PC-9 (cell line): ENCODE data around the gene MTHFD1L. TPM values are rescaled to one million over a fixed set of nuclear protein-coding genes. Genes with fewer than 3 reads are reported as not detected.

Experiments
- BruUV-seq: library from RNA; stranded (reverse); fragments of 400-500 nt; replicated peaks from 2 replicates; lab custom pipeline; 2021; lab: Mats Ljungman, UMichigan
- CTCF ChIA-PET: fragments of 300-600 bp; sonication (Branson Sonifier 250); formaldehyde crosslinking; loops from one replicate; lab custom pipeline; 2022; ENCODE audit warnings: antibody characterized with exemption; lab: Charles Lee
- POLR2A ChIA-PET: fragments of 300-600 bp; sonication (Branson Sonifier 250); formaldehyde crosslinking; loops from one replicate; lab custom pipeline; 2022; ENCODE audit warnings: antibody characterized with exemption; ENCODE audit not compliant: unreplicated experiment; lab: Charles Lee
- DNase-seq, 2 experiments: peaks; one replicate each; pipeline versions ENCODE4 v3.0.0 to v3.0.0-alpha.2; 2015 to 2022; ENCODE audit warnings: mixed read lengths in 1 of 2
- H2AFZ ChIP-seq: fragments of 200-600 bp; sonication (generic); 2 replicates; pipeline ENCODE4 v1.8.1; 2017; ENCODE audit warnings: antibody characterized with exemption
- H3F3A ChIP-seq: fragments of 200-600 bp; sonication (generic); 2 replicates; pipeline ENCODE4 v1.8.1; 2017; ENCODE audit warnings: antibody characterized with exemption, mild to moderate bottlenecking, low read depth; ENCODE audit not compliant: insufficient read depth
- H3K27ac ChIP-seq: fragments of 200-600 bp; sonication (generic); 2 replicates; pipeline ENCODE4 v1.6.1; 2016; ENCODE audit warnings: mixed run types
- H3K27me3 ChIP-seq: fragments of 200-600 bp; sonication (generic); 2 replicates; pipeline ENCODE4 v1.6.1; 2016; ENCODE audit warnings: low read depth, mixed run types; ENCODE audit not compliant: insufficient read depth
- H3K36me3 ChIP-seq: fragments of 200-600 bp; sonication (generic); 2 replicates; pipeline ENCODE4 v1.6.1; 2016; ENCODE audit warnings: low read depth, mixed run types
- H3K4me1 ChIP-seq: fragments of 200-600 bp; sonication (generic); replicated peaks from 2 replicates; pipeline ENCODE4 v1.6.1; 2016; ENCODE audit warnings: mixed run types; ENCODE audit not compliant: insufficient read depth
- H3K4me2 ChIP-seq: fragments of 200-600 bp; sonication (generic); 2 replicates; pipeline ENCODE4 v1.6.1; 2017; ENCODE audit warnings: mixed run types
- H3K4me3 ChIP-seq: fragments of 200-600 bp; sonication (generic); 2 replicates; pipeline ENCODE4 v1.6.1; 2016; ENCODE audit warnings: mixed run types
- H3K79me2 ChIP-seq: fragments of 200-600 bp; sonication (generic); 2 replicates; pipeline ENCODE4 v1.6.1; 2017; ENCODE audit warnings: low read depth, mixed run types
- H3K9me2 ChIP-seq: fragments of 200-600 bp; sonication (generic); 2 replicates; pipeline ENCODE4 v1.8.1; 2017; ENCODE audit warnings: mild to moderate bottlenecking; ENCODE audit not compliant: insufficient read depth
- H3K9me3 ChIP-seq: fragments of 200-600 bp; sonication (generic); 2 replicates; pipeline ENCODE4 v1.8.1; 2016; ENCODE audit warnings: low read depth; ENCODE audit not compliant: insufficient read depth
- H4K20me1 ChIP-seq: fragments of 200-600 bp; sonication (generic); 2 replicates; pipeline ENCODE4 v1.8.1; 2017; ENCODE audit not compliant: insufficient read depth
- EZH2 ChIP-seq: fragments of 200-600 bp; sonication (generic); IDR thresholded peaks from 2 replicates; pipeline ENCODE4 v1.8.0; 2017; ENCODE audit warnings: antibody characterized with exemption, low read depth
- intact Hi-C: fragments of 100-400 bp; cut with micrococcal nuclease; formaldehyde crosslinking; loops from one replicate; pipeline ENCODE4 v1.10.0; 2022; ENCODE audit not compliant: unreplicated experiment
- total RNA-seq: library from RNA; stranded (reverse); gene quantifications from 2 replicates; pipeline ENCODE4 v1.2.3, GENCODE V29; 2021
- TF ChIP-seq, protein P1 (sequence below): fragments of 200-600 bp; sonication (generic); conservative IDR thresholded peaks from 2 replicates; pipeline ENCODE4 v1.6.1; 2017; ENCODE audit warnings: mixed run types, antibody characterized with exemption, mild to moderate bottlenecking, moderate library complexity

The MTHFD1L gene
- total RNA-seq, 1 experiment from 2014 or later: 53.3 TPM

DNA sequence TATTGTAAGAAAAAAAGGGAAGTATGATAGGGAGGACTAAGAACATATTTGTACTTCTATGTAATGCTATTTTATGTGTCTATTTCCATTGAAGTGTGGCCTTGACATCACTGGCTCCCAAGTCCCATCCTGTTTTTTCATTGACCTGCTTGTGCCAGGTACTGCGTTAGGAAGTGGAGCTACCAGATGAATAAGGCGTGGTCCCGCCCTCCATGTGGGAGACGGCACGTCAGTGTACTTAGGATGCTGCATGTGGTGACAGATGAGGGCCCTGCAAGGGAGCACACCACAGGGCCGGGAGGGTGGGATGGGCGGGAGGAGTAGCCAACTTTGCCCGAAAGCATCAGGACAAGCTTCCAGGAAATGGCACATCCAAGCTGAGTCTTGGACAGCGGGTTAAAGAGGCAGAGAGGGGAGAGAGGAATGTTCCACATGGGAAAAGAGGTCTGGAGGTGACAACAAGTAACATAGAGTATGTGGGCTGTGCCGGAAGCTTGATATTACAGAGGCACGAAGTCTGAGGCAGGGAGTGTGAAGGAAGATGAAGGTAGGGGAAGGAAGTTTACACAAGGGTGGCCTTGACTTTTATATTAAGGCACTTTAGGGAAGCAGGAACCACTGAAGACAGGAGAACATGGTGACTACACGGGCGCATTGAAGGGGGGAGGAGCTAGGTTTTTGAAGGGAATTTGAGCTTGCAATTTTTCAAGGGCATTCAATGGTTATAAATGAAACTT lies 140.6 kb downstream of the MTHFD1L start:
- no TSS peak for BruUV-seq
- Histone ChIP-seq H3F3A (peaks cover 18% of the 10 kb centered on the region), H3K36me3 (peaks cover 20% of the 10 kb centered on the region), H3K9me3 (no peaks in the 10 kb centered on the region), H3K4me1 (peaks cover 25% of the 10 kb centered on the region), H4K20me1 (0 out of 2 replicates have a peak, but pooled peaks cover 3% of the 10 kb centered on the region), H3K4me3 (no peak overlapping the region), H3K9me2 (no peaks in the 10 kb centered on the region), H3K27me3 (no peaks in the 10 kb centered on the region), H3K79me2 (peaks cover 7% of the 10 kb centered on the region), H2AFZ (no peak overlapping the region), H3K4me2 (no peak overlapping the region), H3K27ac (no peak overlapping the region)
- DNase-seq: no peak
- CTCF ChIA-PET: no interaction called here
- intact Hi-C loops: loop anchor here (10.0 kb wide), 1 partner anchor 191 kb away; no protein-coding TSS in a partner anchor
- no peak for TF ChIP-seq EZH2
- TF ChIP-seq, protein P1, sequence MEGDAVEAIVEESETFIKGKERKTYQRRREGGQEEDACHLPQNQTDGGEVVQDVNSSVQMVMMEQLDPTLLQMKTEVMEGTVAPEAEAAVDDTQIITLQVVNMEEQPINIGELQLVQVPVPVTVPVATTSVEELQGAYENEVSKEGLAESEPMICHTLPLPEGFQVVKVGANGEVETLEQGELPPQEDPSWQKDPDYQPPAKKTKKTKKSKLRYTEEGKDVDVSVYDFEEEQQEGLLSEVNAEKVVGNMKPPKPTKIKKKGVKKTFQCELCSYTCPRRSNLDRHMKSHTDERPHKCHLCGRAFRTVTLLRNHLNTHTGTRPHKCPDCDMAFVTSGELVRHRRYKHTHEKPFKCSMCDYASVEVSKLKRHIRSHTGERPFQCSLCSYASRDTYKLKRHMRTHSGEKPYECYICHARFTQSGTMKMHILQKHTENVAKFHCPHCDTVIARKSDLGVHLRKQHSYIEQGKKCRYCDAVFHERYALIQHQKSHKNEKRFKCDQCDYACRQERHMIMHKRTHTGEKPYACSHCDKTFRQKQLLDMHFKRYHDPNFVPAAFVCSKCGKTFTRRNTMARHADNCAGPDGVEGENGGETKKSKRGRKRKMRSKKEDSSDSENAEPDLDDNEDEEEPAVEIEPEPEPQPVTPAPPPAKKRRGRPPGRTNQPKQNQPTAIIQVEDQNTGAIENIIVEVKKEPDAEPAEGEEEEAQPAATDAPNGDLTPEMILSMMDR: no peak
- POLR2A ChIA-PET: no interaction called here

DNA sequence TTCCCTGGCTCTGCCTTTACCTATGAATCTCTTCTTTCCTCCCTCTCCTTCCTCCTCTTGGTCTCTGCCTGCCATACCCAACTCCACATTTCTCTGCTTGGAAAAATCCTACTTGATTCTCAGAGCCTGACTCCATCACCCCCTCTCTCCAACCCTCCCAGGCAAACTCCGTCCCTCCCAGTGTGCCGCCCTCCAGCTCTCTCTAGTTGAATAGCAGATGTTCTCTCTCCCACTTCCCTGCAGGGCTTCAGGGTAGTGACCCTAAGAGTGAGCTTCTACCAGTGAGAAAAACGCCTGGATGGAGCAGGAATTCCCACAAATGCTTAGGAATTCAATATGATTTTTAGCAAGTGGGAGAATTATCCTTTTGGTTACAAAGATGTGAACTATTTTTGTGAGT lies 141.6 kb downstream of the MTHFD1L start:
- CTCF ChIA-PET: no interaction called here
- intact Hi-C loops: loop anchor here (10.0 kb wide), 1 partner anchor 192 kb away; no protein-coding TSS in a partner anchor
- Histone ChIP-seq H3K9me2 (no peaks in the 10 kb centered on the region), H3K79me2 (peaks cover 7% of the 10 kb centered on the region), H3K4me3 (no peak overlapping the region), H3K9me3 (no peaks in the 10 kb centered on the region), H4K20me1 (0 out of 2 replicates have a peak, but pooled peaks cover 3% of the 10 kb centered on the region), H3F3A (peaks cover 20% of the 10 kb centered on the region), H3K4me2 (no peak overlapping the region), H3K27ac (no peak overlapping the region), H3K27me3 (no peaks in the 10 kb centered on the region), H3K4me1 (peaks cover 25% of the 10 kb centered on the region), H3K36me3 (peaks cover 23% of the 10 kb centered on the region), H2AFZ (no peak overlapping the region)
- TF ChIP-seq, protein P1: no peak
- TF ChIP-seq EZH2: no peak
- no peak for DNase-seq
- POLR2A ChIA-PET: no interaction called here
- no TSS peak for BruUV-seq

DNA sequence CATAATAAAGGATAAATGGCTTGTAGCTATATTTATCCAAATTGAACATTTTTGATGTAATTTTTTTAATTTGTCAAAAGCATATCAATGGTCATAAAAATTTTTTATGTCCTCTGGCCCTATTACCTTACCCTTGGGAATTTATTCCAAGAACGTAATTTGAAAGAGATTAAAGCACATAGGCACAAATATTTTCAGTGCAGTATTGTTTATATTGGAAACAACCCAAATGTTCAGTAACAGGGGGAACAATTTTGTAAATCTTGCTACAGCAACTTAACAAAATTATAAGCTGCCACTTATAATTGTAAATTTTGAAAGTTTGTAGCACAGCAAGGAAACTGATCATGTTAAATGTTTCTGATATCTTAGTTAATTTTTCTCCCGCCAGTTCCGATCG lies 142.4 kb downstream of the MTHFD1L start:
- Histone ChIP-seq H3K4me2 (no peak overlapping the region), H2AFZ (no peak overlapping the region), H4K20me1 (0 out of 2 replicates have a peak, but pooled peaks cover 3% of the 10 kb centered on the region), H3K36me3 (peaks cover 23% of the 10 kb centered on the region), H3K9me2 (no peaks in the 10 kb centered on the region), H3K27ac (no peak overlapping the region), H3K27me3 (no peaks in the 10 kb centered on the region), H3K4me3 (no peak overlapping the region), H3K79me2 (peaks cover 7% of the 10 kb centered on the region), H3F3A (peaks cover 23% of the 10 kb centered on the region), H3K4me1 (peaks cover 25% of the 10 kb centered on the region), H3K9me3 (no peaks in the 10 kb centered on the region)
- TF ChIP-seq, protein P1: no peak
- TF ChIP-seq EZH2: no peak
- intact Hi-C loops: loop anchor here (10.0 kb wide), 1 partner anchor 193 kb away; no protein-coding TSS in a partner anchor
- DNase-seq: no peak
- no TSS peak for BruUV-seq
- POLR2A ChIA-PET: no interaction called here
- CTCF ChIA-PET: interaction anchor here (0.6 kb wide), 1 partner anchor 20 kb away, joined by 7 read pairs; no protein-coding TSS in a partner anchor
